Fibroblast of mammary gland (primary cell): ENCODE results near the gene FOXO3.

Source experiments
- DNase-seq: peaks from one replicate; pipeline ENCODE4 v3.0.0-alpha.2; 2010; ENCODE audit warnings: low read depth
- H3K4me3 ChIP-seq: 2 replicates; pipeline ENCODE4 v1.5.1; 2011; ENCODE audit warnings: low read depth, mild to moderate bottlenecking, low read length, moderate library complexity; ENCODE audit not compliant: control insufficient read depth
- CTCF ChIP-seq: conservative IDR thresholded peaks from 2 replicates; pipeline ENCODE4 v1.5.1; 2011; ENCODE audit warnings: low read depth, low read length, inconsistent platforms; ENCODE audit not compliant: control insufficient read depth, insufficient read depth

The FOXO3 gene

GRCh38 chr6:108638993-108639392, 78.3 kb downstream of the FOXO3 start:
- no peak for DNase-seq
- no peak overlapping the region for H3K4me3 ChIP-seq
- TF ChIP-seq CTCF: no peak

GRCh38 chr6:108640104-108640503, 79.4 kb downstream of the FOXO3 start:
- H3K4me3 ChIP-seq: no peak overlapping the region
- no peak for DNase-seq
- no peak for TF ChIP-seq CTCF

GRCh38 chr6:108643184-108643583, 82.5 kb downstream of the FOXO3 start:
- DNase-seq: no peak
- no peak overlapping the region for H3K4me3 ChIP-seq
- TF ChIP-seq CTCF: no peak

GRCh38 chr6:108644252-108644651, 83.5 kb downstream of the FOXO3 start:
- TF ChIP-seq CTCF: no peak
- no peak for DNase-seq

GRCh38 chr6:108648191-108648590, 87.5 kb downstream of the FOXO3 start:
- peak; percentile 79 for DNase-seq
- no peak overlapping the region for H3K4me3 ChIP-seq
- no peak for TF ChIP-seq CTCF

More at GRCh38 chr6:108644252-108644651, 83.5 kb downstream of the FOXO3 start:
- H3K4me3 ChIP-seq: no peak overlapping the region

- no peak overlapping the region for H3K4me3 ChIP-seq
- no peak for TF ChIP-seq CTCF
Observed at GRCh38 chr6:108650325-108650724, 89.6 kb downstream of the FOXO3 start.

GRCh38 chr6:108650781-108651180, 90.1 kb downstream of the FOXO3 start:
- TF ChIP-seq CTCF: no peak
- H3K4me3 ChIP-seq: no peak overlapping the region
- peak; percentile 89 for DNase-seq

More at GRCh38 chr6:108650325-108650724, 89.6 kb downstream of the FOXO3 start:
- DNase-seq: no peak
